Measurements from ENCODE around the gene ZNF621. TPM values are rescaled to one million over a fixed set of nuclear protein-coding genes. Genes with fewer than 3 reads are reported as not detected.

Gene ZNF621
- total and polyA plus RNA-seq, 9 of the 15 experiments (the other 6 are each of a cell fraction or from before 2014, with no cell fraction given), result 4.7 to 28.9 (median 20.6) TPM

GRCh38 chr3:40524568-40525285 lies at the start of gene ZNF621 (continued):
- TF ChIP-seq GTF2A2 (tag; IDR thresholded peaks at IDR 0.05), result peak; percentile 76
- peak; percentile 93 for TF ChIP-seq GABPA (tag; conservative IDR thresholded peaks at IDR 0.05; ENCODE audit: low read depth)
- TF ChIP-seq DACH1 (IDR thresholded peaks at IDR 0.05; ENCODE audit: partially characterized antibody), result no peak
- peak; percentile 57; the same call in 1 of the 2 replicates for TF ChIP-seq TOE1 (IDR thresholded peaks at IDR 0.05; ENCODE audit: borderline replicate concordance)
- no peak; the same call in 1 of the 2 replicates for TF ChIP-seq TOE1 (CRISPR knock-in tag; IDR thresholded peaks at IDR 0.05; ENCODE audit: borderline replicate concordance, low read depth)
- TF ChIP-seq KDM4B (IDR thresholded peaks at IDR 0.05; ENCODE audit: borderline replicate concordance in 2 of 2, low read depth in 1 of 2), result peak in 1 of 2 experiments; percentile 76; a peak in 1 of 4 replicates
- TF ChIP-seq EGR1 (conservative IDR thresholded peaks at IDR 0.05), result no peak
- TF ChIP-seq RBFOX2 (IDR thresholded peaks at IDR 0.05; ENCODE audit: low read depth, low read length), result peak; percentile 99
- no peak for TF ChIP-seq ZFPM2 (CRISPR knock-in tag; IDR thresholded peaks at IDR 0.05)
- no peak for TF ChIP-seq ZNF398 (CRISPR knock-in tag; IDR thresholded peaks at IDR 0.05)
- TF ChIP-seq PCBP2 (IDR thresholded peaks at IDR 0.05; ENCODE audit: low read depth, low read length, poor library complexity, severe bottlenecking), result no peak
- TF ChIP-seq ZMIZ1 (IDR thresholded peaks at IDR 0.05; ENCODE audit: low read depth in 2 of 2, low read length in 2 of 2), result peak in 1 of 2 experiments; percentile 78; a peak in 2 of 4 replicates
- no peak for TF ChIP-seq MLLT1 (IDR thresholded peaks at IDR 0.05)
- no peak for TF ChIP-seq ZNF511 (CRISPR knock-in tag; IDR thresholded peaks at IDR 0.05)
- TF ChIP-seq PRPF4 (IDR thresholded peaks at IDR 0.05; ENCODE audit: insufficient read depth, low read depth, low read length, poor library complexity, severe bottlenecking), result peak; percentile 71
- TF ChIP-seq EP400 (IDR thresholded peaks at IDR 0.05), result peak; percentile 95
- peak; percentile 68; the same call in 1 of the 2 replicates for TF ChIP-seq ZNF57 (CRISPR knock-in tag; IDR thresholded peaks at IDR 0.05)
- no peak for TF ChIP-seq BRCA1 (IDR thresholded peaks at IDR 0.05)
- no peak for TF ChIP-seq BRCA1 (CRISPR knock-in tag; IDR thresholded peaks at IDR 0.05)
- no peak for TF ChIP-seq WHSC1 (IDR thresholded peaks at IDR 0.05; ENCODE audit: low read length)
- no peak for TF ChIP-seq HDGF (IDR thresholded peaks at IDR 0.05)
